Loucy (cell line): ENCODE results near the gene PRKN.

Source experiments
- CTCF ChIP-seq: fragments of 200-600 bp; sonication (generic); conservative IDR thresholded peaks from 2 replicates; pipeline ENCODE4 v1.5.1; 2014; ENCODE audit warnings: mild to moderate bottlenecking, antibody characterized with exemption, low read length
- EZH2phosphoT487 ChIP-seq: fragments of 200-600 bp; IDR thresholded peaks from 2 replicates; pipeline ENCODE4 v1.6.1; 2018; ENCODE audit warnings: antibody characterized with exemption, mild to moderate bottlenecking, moderate library complexity, borderline replicate concordance

GRCh38 chr6:162532283-162533008 is 195.1 kb downstream of the PRKN start:
- TF ChIP-seq CTCF, result no peak
- no peak for TF ChIP-seq EZH2phosphoT487
